DND-41 (cell line): ENCODE measurements around the gene NDUFS2.

Experiments
- ATAC-seq: fragments of 200-7000 bp; cut with Tn5 transposase; 3 replicates; pipeline ENCODE4 v1.9.1; 2021; ENCODE audit warnings: low read depth; ENCODE audit not compliant: insufficient read depth
- DNase-seq: peaks from one replicate; pipeline ENCODE4 v3.0.0-alpha.2; 2020
- H2AFZ ChIP-seq: 2 replicates; pipeline ENCODE4 v1.6.0; 2012; ENCODE audit warnings: low read depth, low read length
- H3K27ac ChIP-seq: 2 replicates; pipeline ENCODE4 v1.5.1; 2012; ENCODE audit warnings: low read length, inconsistent platforms
- H3K27me3 ChIP-seq: fragments of 200-600 bp; sonication (generic); 2 replicates; pipeline ENCODE4 v1.6.0; 2012; ENCODE audit warnings: low read length, mild to moderate bottlenecking, inconsistent platforms; ENCODE audit not compliant: insufficient read depth, poor library complexity
- H3K36me3 ChIP-seq: 2 replicates; pipeline ENCODE4 v1.5.1; 2012; ENCODE audit warnings: low read length, inconsistent platforms; ENCODE audit not compliant: insufficient read depth
- H3K4me1 ChIP-seq: 2 replicates; pipeline ENCODE4 v1.5.1; 2012; ENCODE audit warnings: mild to moderate bottlenecking, low read length; ENCODE audit not compliant: insufficient read depth
- H3K4me2 ChIP-seq: 2 replicates; pipeline ENCODE4 v1.6.0; 2012; ENCODE audit warnings: mild to moderate bottlenecking, moderate library complexity, low read length, inconsistent platforms; ENCODE audit not compliant: insufficient read depth
- H3K4me3 ChIP-seq, 2 experiments: fragments of 200-600 bp in 1 of 2; shearing (Covaris generic) in 1 of 2; 2 replicates each; pipeline ENCODE4 v1.5.1; 2012 to 2016; ENCODE audit warnings: inconsistent platforms in 2 of 2, low read length in 2 of 2, mild to moderate bottlenecking in 2 of 2, low read depth in 1 of 2, moderate library complexity in 1 of 2
- H3K79me2 ChIP-seq: 2 replicates; pipeline ENCODE4 v1.6.0; 2012; ENCODE audit warnings: low read length, inconsistent platforms; ENCODE audit not compliant: insufficient read depth
- H3K9ac ChIP-seq: 2 replicates; pipeline ENCODE4 v1.6.0; 2012; ENCODE audit warnings: low read depth, mild to moderate bottlenecking, inconsistent platforms, low read length, moderate library complexity
- H3K9me3 ChIP-seq: 2 replicates; pipeline ENCODE4 v1.5.1; 2012; ENCODE audit warnings: low read length, moderate library complexity, mild to moderate bottlenecking, inconsistent platforms; ENCODE audit not compliant: insufficient read depth, severe bottlenecking
- H4K20me1 ChIP-seq: 2 replicates; pipeline ENCODE4 v1.6.0; 2012; ENCODE audit warnings: low read length; ENCODE audit not compliant: insufficient read depth
- EZH2 ChIP-seq: IDR thresholded peaks from 3 replicates; pipeline ENCODE4 v1.6.1; 2012; ENCODE audit warnings: borderline replicate concordance, low read depth, mild to moderate bottlenecking, moderate library complexity, low read length, inconsistent platforms; ENCODE audit not compliant: severe bottlenecking
- TF ChIP-seq, protein P1 (sequence below): IDR thresholded peaks from 2 replicates; pipeline ENCODE4 v1.5.1; 2012; ENCODE audit warnings: borderline replicate concordance, low read length, moderate library complexity, mild to moderate bottlenecking; ENCODE audit not compliant: poor library complexity, severe bottlenecking; ENCODE audit errors: extremely low read depth

The NDUFS2 gene

DNA sequence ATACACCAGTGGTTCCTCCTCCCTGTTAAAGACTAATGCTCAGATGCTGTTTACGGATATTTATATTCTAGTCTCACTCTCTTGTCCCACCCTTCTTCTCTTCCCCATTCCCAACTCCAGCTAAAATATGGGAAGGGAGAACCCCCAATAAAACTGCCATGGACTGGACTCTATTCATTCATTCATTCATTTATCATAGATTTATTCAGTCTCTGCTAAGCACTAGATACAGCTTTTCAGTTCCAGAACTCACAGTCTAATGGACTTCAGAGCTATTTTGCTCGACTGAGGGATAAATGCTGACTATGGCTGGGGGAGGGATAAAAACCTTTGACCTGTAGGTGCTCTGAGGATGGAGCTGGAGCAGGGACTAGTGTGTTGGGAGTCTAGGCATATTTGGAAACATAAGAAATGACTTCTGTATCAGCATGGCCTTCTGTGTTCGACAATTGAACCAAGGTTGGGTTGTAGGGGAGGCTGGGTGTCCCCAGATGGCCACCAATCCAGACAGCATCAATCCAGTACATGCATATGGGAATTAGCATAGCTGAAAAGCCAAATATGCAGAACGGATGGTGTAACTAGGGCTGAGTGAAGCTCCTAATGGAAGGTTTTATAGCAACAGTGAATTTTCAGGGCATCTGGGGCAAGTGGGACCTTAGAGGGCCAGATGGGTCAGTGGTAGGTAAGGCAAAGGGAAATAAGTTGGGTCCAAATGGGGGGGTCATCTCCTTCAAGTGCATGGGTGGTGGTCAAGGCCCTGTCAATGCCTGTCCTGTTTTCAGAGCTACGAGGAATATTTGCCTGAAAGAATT is 17.1 kb downstream of the NDUFS2 start:
- H2AFZ ChIP-seq: no peak overlapping the region
- no peak overlapping the region for H3K4me3 ChIP-seq
- DNase-seq (no peak), ATAC-seq (no peak)
- no peaks in the 10 kb centered on the region for H3K79me2 ChIP-seq
- H3K4me1 ChIP-seq: no peaks in the 10 kb centered on the region
- no peaks in the 10 kb centered on the region for H3K27me3 ChIP-seq
- no peaks in the 10 kb centered on the region for H3K9me3 ChIP-seq
- no peak overlapping the region for H3K27ac ChIP-seq
- peaks cover 7% of the 10 kb centered on the region; the same call in 1 of the 2 replicates for H3K36me3 ChIP-seq
- TF ChIP-seq, protein P1, sequence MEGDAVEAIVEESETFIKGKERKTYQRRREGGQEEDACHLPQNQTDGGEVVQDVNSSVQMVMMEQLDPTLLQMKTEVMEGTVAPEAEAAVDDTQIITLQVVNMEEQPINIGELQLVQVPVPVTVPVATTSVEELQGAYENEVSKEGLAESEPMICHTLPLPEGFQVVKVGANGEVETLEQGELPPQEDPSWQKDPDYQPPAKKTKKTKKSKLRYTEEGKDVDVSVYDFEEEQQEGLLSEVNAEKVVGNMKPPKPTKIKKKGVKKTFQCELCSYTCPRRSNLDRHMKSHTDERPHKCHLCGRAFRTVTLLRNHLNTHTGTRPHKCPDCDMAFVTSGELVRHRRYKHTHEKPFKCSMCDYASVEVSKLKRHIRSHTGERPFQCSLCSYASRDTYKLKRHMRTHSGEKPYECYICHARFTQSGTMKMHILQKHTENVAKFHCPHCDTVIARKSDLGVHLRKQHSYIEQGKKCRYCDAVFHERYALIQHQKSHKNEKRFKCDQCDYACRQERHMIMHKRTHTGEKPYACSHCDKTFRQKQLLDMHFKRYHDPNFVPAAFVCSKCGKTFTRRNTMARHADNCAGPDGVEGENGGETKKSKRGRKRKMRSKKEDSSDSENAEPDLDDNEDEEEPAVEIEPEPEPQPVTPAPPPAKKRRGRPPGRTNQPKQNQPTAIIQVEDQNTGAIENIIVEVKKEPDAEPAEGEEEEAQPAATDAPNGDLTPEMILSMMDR: no peak
- no peak for TF ChIP-seq EZH2
- no peak overlapping the region for H3K4me2 ChIP-seq
- no peaks in the 10 kb centered on the region for H4K20me1 ChIP-seq
- no peak overlapping the region for H3K9ac ChIP-seq

DNA sequence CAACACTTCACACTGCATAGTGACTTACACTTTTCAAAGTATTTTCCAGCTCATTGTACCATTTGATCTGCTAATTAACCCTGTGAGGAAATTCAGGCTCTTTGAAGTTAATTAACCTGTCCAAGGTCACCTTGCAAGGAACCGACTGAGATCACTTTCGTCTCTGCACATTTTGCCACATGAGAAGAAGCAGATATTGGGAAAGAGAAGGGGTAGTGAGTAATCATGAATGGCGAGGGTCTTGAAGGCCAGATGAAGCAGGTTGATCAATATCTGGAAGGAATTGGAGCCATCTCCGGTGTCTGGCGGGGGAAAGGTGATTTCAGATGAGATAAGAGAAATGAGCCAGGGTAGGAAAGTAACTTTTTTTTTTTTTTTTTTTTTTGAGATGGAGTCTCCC is 17.8 kb downstream of the NDUFS2 start:
- Histone ChIP-seq H3K36me3 (peaks cover 2% of the 10 kb centered on the region; the same call in 1 of the 2 replicates), H3K79me2 (no peaks in the 10 kb centered on the region), H3K9me3 (no peaks in the 10 kb centered on the region), H3K27me3 (no peaks in the 10 kb centered on the region), H4K20me1 (no peaks in the 10 kb centered on the region), H2AFZ (no peak overlapping the region), H3K4me3 (no peak overlapping the region), H3K4me2 (no peak overlapping the region), H3K9ac (no peak overlapping the region), H3K27ac (no peak overlapping the region), H3K4me1 (peaks cover 2% of the 10 kb centered on the region)
- TF ChIP-seq, protein P1: no peak
- TF ChIP-seq EZH2: no peak
- ATAC-seq (no peak), DNase-seq (no peak)

DNA sequence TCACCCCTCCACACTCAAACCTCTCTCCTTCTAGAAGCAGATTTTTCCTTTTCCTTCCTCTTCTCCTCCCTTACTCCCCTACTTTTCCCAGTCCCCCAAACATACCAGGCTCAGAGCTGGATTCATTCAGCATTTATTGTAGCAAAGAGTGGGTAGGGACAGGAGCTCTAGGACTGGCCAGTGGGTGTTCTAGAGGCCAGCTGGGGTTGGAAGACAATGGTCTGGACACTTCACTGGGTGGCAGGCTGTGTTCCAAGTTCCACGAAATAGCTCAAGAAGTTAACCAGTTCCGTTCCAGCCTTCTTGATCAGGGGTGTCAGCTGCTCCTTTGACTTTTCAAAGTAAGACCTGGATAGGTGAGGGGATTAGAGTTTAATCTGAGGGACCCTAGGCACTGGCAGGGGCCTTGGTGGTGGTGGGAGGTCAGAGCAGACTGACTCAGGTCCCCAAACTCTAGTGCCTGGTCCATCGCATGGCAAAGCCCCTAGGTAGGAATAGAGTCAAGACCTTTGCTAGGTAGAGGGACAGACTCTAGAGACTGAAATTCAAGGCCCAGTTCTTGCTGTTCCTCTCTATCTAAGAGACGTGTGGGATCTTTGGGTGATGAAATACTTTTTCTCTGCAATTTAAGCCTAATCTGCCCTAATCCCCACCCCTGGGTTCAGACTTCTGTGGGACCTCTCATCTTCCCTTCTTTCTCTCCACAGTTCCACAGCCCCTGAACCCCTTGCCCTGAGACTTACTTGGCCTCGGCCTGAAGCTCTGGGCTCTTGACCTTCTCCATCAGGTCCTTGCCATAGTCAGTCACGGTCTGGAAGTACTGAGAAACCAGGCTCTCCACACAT is 20.2 kb downstream of the NDUFS2 start:
- H3K9me3 ChIP-seq: no peaks in the 10 kb centered on the region
- H3K27ac ChIP-seq: no peak overlapping the region
- H3K27me3 ChIP-seq: no peaks in the 10 kb centered on the region
- peaks cover 20% of the 10 kb centered on the region for H3K4me1 ChIP-seq
- no peak overlapping the region for H3K9ac ChIP-seq
- H4K20me1 ChIP-seq: no peaks in the 10 kb centered on the region
- DNase-seq (no peak), ATAC-seq (no peak)
- H2AFZ ChIP-seq: no peak overlapping the region
- H3K4me3 ChIP-seq: no peak overlapping the region
- no peak overlapping the region for H3K4me2 ChIP-seq
- peaks cover 13% of the 10 kb centered on the region for H3K79me2 ChIP-seq
- no peaks in the 10 kb centered on the region for H3K36me3 ChIP-seq
- TF ChIP-seq, protein P1: no peak
- TF ChIP-seq EZH2: no peak
